Measurements from ENCODE around the gene MCM8.

GRCh38 chr20:6007094-6007528 lies 56.7 kb downstream of the MCM8 start:
- TF ChIP-seq CTCF (IDR thresholded peaks at IDR 0.05; ENCODE audit: low read depth, low read length, poor library complexity, severe bottlenecking) (no peak), EZH2phosphoT487 (IDR thresholded peaks at IDR 0.05; ENCODE audit: borderline replicate concordance, low read length) (no peak)
